ENCODE data around the gene SUCLG1. TPM values are rescaled to one million over a fixed set of nuclear protein-coding genes. Genes with fewer than 3 reads are reported as not detected.

The SUCLG1 gene
- total RNA-seq, 1 experiment from 2014 or later: 59.5 TPM

DNA sequence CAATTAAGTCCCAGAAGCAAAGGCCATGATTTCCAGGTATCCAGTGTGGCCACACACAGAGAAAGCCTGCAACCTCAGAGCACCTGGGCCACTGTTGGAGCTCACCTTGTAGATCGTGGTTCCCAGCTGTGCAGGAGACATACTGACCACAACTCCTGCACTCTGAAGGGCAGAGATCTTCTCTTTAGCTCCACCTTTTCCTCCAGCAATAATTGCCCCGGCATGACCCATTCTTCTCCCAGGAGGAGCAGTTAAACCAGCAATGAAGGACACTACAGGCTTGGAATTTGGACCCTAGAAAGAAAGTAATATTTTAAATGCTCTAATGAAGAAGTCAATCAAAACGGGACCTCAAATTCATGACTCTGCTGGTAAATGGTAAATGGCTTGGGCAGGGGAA, 33.8 kb downstream of the SUCLG1 start:
- H3K4me1 ChIP-seq (replicated peaks; ENCODE audit: insufficient read depth): peaks cover 16% of the 10 kb centered on the region
- H4K20me1 ChIP-seq (ENCODE audit: insufficient read depth): no peaks in the 10 kb centered on the region
- H3K4me2 ChIP-seq: no peak overlapping the region
- no peaks in the 10 kb centered on the region for H3K9me3 ChIP-seq (ENCODE audit: insufficient read depth, low read depth)
- H3K4me3 ChIP-seq: no peak overlapping the region
- ChIA-PET POLR2A (ENCODE audit: unreplicated experiment) (no interaction called here), CTCF (no interaction called here)
- no peaks in the 10 kb centered on the region for H3K79me2 ChIP-seq (ENCODE audit: low read depth)
- BruUV-seq (replicated peaks): no TSS peak
- TF ChIP-seq EZH2 (IDR thresholded peaks at IDR 0.05; ENCODE audit: low read depth): no peak
- TF ChIP-seq, protein P1, sequence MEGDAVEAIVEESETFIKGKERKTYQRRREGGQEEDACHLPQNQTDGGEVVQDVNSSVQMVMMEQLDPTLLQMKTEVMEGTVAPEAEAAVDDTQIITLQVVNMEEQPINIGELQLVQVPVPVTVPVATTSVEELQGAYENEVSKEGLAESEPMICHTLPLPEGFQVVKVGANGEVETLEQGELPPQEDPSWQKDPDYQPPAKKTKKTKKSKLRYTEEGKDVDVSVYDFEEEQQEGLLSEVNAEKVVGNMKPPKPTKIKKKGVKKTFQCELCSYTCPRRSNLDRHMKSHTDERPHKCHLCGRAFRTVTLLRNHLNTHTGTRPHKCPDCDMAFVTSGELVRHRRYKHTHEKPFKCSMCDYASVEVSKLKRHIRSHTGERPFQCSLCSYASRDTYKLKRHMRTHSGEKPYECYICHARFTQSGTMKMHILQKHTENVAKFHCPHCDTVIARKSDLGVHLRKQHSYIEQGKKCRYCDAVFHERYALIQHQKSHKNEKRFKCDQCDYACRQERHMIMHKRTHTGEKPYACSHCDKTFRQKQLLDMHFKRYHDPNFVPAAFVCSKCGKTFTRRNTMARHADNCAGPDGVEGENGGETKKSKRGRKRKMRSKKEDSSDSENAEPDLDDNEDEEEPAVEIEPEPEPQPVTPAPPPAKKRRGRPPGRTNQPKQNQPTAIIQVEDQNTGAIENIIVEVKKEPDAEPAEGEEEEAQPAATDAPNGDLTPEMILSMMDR (conservative IDR thresholded peaks at IDR 0.05): no peak
- intact Hi-C loops (cut with micrococcal nuclease; ENCODE audit: unreplicated experiment): loop anchor here (10.0 kb wide), 1 partner anchor 401 kb away; no protein-coding TSS in a partner anchor
- no peaks in the 10 kb centered on the region for H3K27me3 ChIP-seq (ENCODE audit: insufficient read depth, low read depth)
- DNase-seq: no peak
- no peak overlapping the region for H2AFZ ChIP-seq
- no peaks in the 10 kb centered on the region for H3K9me2 ChIP-seq (ENCODE audit: insufficient read depth)
- H3F3A ChIP-seq (ENCODE audit: insufficient read depth, low read depth): peaks cover 4% of the 10 kb centered on the region; the same call in 1 of the 2 replicates
- peaks cover 6% of the 10 kb centered on the region for H3K36me3 ChIP-seq (ENCODE audit: low read depth)
- no peak overlapping the region for H3K27ac ChIP-seq

DNA sequence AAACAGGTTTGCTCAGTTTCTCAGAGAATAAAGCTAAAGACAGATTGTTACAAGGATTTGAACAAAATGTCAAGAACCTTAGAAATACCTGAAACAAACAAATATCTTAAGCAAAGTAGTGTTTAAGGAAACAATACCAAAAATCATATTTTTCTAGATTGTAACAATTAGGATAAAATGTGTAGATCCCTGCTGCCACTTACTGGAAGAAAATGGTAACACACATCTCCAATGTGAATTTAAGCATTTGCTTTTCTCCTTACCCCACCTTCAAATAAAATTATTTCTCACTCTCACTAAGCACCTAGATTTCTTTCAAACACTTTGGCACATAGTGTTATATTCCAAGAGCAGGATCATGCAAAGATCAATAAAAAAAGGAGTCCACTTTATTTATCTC, 34.9 kb downstream of the SUCLG1 start:
- Histone ChIP-seq H3K4me3 (no peak overlapping the region), H3K79me2 (ENCODE audit: low read depth) (no peaks in the 10 kb centered on the region), H3K4me1 (replicated peaks; ENCODE audit: insufficient read depth) (peaks cover 16% of the 10 kb centered on the region), H4K20me1 (ENCODE audit: insufficient read depth) (no peaks in the 10 kb centered on the region), H3K36me3 (ENCODE audit: low read depth) (peaks cover 4% of the 10 kb centered on the region), H3K9me2 (ENCODE audit: insufficient read depth) (no peaks in the 10 kb centered on the region), H3K9me3 (ENCODE audit: insufficient read depth, low read depth) (no peaks in the 10 kb centered on the region), H3K27ac (no peak overlapping the region), H3F3A (ENCODE audit: insufficient read depth, low read depth) (peaks cover 4% of the 10 kb centered on the region; the same call in 1 of the 2 replicates), H3K4me2 (no peak overlapping the region), H3K27me3 (ENCODE audit: insufficient read depth, low read depth) (no peaks in the 10 kb centered on the region), H2AFZ (no peak overlapping the region)
- intact Hi-C loops (cut with micrococcal nuclease; ENCODE audit: unreplicated experiment): loop anchor here (10.0 kb wide), 1 partner anchor 399 kb away; no protein-coding TSS in a partner anchor
- BruUV-seq (replicated peaks): no TSS peak
- ChIA-PET CTCF (no interaction called here), POLR2A (ENCODE audit: unreplicated experiment) (no interaction called here)
- TF ChIP-seq EZH2 (IDR thresholded peaks at IDR 0.05; ENCODE audit: low read depth): no peak
- TF ChIP-seq, protein P1 (conservative IDR thresholded peaks at IDR 0.05): peak; percentile 69
- no peak for DNase-seq

DNA sequence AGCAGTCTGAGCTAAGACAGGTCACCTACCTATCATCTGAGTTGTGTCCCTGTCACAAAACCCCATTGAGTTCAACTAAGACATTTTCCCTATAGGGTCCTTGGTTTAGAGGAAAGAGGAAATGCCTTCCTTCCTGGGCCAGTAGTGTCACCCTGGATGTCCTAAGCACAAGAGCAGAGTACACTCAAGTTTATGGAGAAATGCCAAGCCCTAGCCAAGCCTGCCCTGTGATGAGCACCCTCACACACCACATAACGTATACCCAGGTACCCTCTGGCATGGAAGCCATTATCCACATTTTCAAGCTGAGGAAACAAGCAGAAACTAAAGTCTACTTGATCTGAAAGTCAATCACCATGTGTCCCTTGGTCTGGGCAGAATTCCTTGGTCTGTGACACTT, 37.3 kb downstream of the SUCLG1 start:
- H3K27ac ChIP-seq: no peak overlapping the region
- H3K4me2 ChIP-seq: no peak overlapping the region
- H3K9me2 ChIP-seq (ENCODE audit: insufficient read depth): no peaks in the 10 kb centered on the region
- H3K36me3 ChIP-seq (ENCODE audit: low read depth): no peaks in the 10 kb centered on the region
- H3K4me3 ChIP-seq: no peak overlapping the region
- H3K79me2 ChIP-seq (ENCODE audit: low read depth): no peaks in the 10 kb centered on the region
- TF ChIP-seq, protein P1 (conservative IDR thresholded peaks at IDR 0.05): no peak
- TF ChIP-seq EZH2 (IDR thresholded peaks at IDR 0.05; ENCODE audit: low read depth): no peak
- no TSS peak for BruUV-seq (replicated peaks)
- no peak for DNase-seq
- intact Hi-C loops (cut with micrococcal nuclease; ENCODE audit: unreplicated experiment): loop anchor here (10.0 kb wide), 1 partner anchor 397 kb away; no protein-coding TSS in a partner anchor
- ChIA-PET CTCF (no interaction called here), POLR2A (ENCODE audit: unreplicated experiment) (no interaction called here)
- H3K27me3 ChIP-seq (ENCODE audit: insufficient read depth, low read depth): no peaks in the 10 kb centered on the region
- H3K4me1 ChIP-seq (replicated peaks; ENCODE audit: insufficient read depth): peaks cover under 1% of the 10 kb centered on the region; the same call in 1 of the 2 replicates
- H3F3A ChIP-seq (ENCODE audit: insufficient read depth, low read depth): no peaks in the 10 kb centered on the region
- no peaks in the 10 kb centered on the region for H3K9me3 ChIP-seq (ENCODE audit: insufficient read depth, low read depth)
- H2AFZ ChIP-seq: no peak overlapping the region
- H4K20me1 ChIP-seq (ENCODE audit: insufficient read depth): no peaks in the 10 kb centered on the region
